Activated CD4-positive, alpha-beta memory T cell treated with anti-CD3 and anti-CD28 coated beads for 36 hours (primary cell): Measurements from ENCODE around the gene IKZF3. TPM values are rescaled to one million over a fixed set of nuclear protein-coding genes. Genes with fewer than 3 reads are reported as not detected.

Experiments
- CTCF ChIA-PET: fragments of 350-600 bp; sonication (Branson Sonifier 250); formaldehyde crosslinking; loops from one replicate; lab custom pipeline; 2021; ENCODE audit warnings: antibody characterized with exemption, inconsistent platforms; lab: Charles Lee
- POLR2A ChIA-PET: fragments of 350-600 bp; sonication (Branson Sonifier 250); formaldehyde crosslinking; loops from one replicate; lab custom pipeline; 2021; ENCODE audit warnings: antibody characterized with exemption; lab: Charles Lee
- DNase-seq: peaks from one replicate; pipeline ENCODE4 v3.0.0-alpha.2; 2020
- H3K27ac Mint-ChIP-seq: one replicate; pipeline ENCODE4 v1.8.0; 2021; ENCODE audit warnings: mixed read lengths
- H3K27me3 Mint-ChIP-seq: one replicate; pipeline ENCODE4 v1.8.0; 2021; ENCODE audit warnings: mixed read lengths
- H3K36me3 Mint-ChIP-seq: one replicate; pipeline ENCODE4 v1.8.0; 2021; ENCODE audit warnings: mixed read lengths
- H3K4me1 Mint-ChIP-seq: one replicate; pipeline ENCODE4 v1.8.0; 2021; ENCODE audit warnings: low read depth, mixed read lengths
- H3K4me3 Mint-ChIP-seq: one replicate; pipeline ENCODE4 v1.8.0; 2021; ENCODE audit warnings: mild to moderate bottlenecking, mixed read lengths
- H3K9me3 Mint-ChIP-seq: one replicate; pipeline ENCODE4 v1.8.0; 2021; ENCODE audit warnings: mixed read lengths
- intact Hi-C: fragments of 100-400 bp; cut with micrococcal nuclease; formaldehyde crosslinking; loops from one replicate; pipeline ENCODE4 v1.15.1; 2023
- total RNA-seq, 2 experiments: library from RNA; stranded (reverse); gene quantifications; one replicate each; pipeline ENCODE4 v1.2.3, GENCODE V29; 2021

Gene IKZF3
- total RNA-seq, 2 experiments from 2014 or later, result 51.2 to 52.0 TPM

DNA sequence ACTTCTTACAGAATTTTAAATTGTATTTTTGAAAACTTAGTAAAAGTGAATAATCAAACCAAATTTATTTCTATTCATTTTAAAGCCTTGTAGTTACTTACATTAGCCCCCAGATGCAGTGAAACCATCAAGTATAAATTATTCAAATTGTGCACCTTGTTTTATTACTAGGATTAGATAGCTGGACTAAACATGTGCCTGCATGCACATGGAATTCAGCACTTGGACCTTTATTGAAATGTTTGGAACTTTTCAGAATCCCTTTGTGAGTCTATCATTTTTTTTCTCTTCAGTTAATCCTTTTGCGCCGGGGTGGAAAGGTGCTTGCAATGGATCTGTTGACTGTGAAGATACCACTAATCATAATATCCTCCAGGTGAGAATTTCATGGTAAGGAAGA is 8.6 kb upstream of the IKZF3 start:
- H3K36me3 Mint-ChIP-seq, result no peaks in the 10 kb centered on the region
- intact Hi-C loops, result loop anchor here (1.0 kb wide), 1 partner anchor 108 kb away; the partner anchor contains the start of gene PSMD3
- H3K4me3 Mint-ChIP-seq, result no peak overlapping the region
- no peaks in the 10 kb centered on the region for H3K27me3 Mint-ChIP-seq
- peaks cover 16% of the 10 kb centered on the region for H3K4me1 Mint-ChIP-seq
- CTCF ChIA-PET, result interaction anchor here (0.6 to 3.1 kb wide), 19 partner anchors 10 to 251 kb away, joined by 3 to 41 read pairs (median 4); partner anchors contain the start of gene PSMD3
- no peaks in the 10 kb centered on the region for H3K9me3 Mint-ChIP-seq
- POLR2A ChIA-PET, result no interaction called here
- no peak for DNase-seq
- peak overlapping the region; percentile 49 for H3K27ac Mint-ChIP-seq

DNA sequence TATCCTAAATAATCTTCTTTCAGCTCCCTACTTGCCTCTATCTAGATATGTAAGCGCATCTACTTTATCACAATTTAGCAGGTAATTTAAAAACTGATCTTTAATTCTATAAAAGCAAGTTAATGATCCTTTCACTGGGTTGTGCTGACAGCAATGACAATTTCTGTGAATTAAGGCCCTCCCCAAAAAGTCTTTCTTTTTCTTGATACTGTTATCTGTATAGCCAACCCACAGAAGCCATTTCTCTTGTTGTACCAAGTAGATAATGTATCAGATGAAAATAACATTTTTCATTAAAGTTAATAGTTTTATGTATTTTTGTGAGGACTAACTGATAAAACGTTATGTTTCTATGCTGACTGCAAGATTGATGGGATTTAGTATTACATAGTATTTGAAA is 7.7 kb upstream of the IKZF3 start:
- DNase-seq, result no peak
- H3K36me3 Mint-ChIP-seq, result no peaks in the 10 kb centered on the region
- H3K27me3 Mint-ChIP-seq, result no peaks in the 10 kb centered on the region
- ChIA-PET CTCF (interaction anchor here (1.4 to 3.1 kb wide), 5 partner anchors 86 to 250 kb away, joined by 5 to 41 read pairs (median 8); partner anchors contain the start of gene PSMD3), POLR2A (no interaction called here)
- no peak overlapping the region for H3K27ac Mint-ChIP-seq
- H3K4me3 Mint-ChIP-seq, result no peak overlapping the region
- H3K4me1 Mint-ChIP-seq, result peaks cover 24% of the 10 kb centered on the region
- no peaks in the 10 kb centered on the region for H3K9me3 Mint-ChIP-seq
- intact Hi-C loops, result loop anchor here (1.0 kb wide), 1 partner anchor 108 kb away; the partner anchor contains the start of gene PSMD3

DNA sequence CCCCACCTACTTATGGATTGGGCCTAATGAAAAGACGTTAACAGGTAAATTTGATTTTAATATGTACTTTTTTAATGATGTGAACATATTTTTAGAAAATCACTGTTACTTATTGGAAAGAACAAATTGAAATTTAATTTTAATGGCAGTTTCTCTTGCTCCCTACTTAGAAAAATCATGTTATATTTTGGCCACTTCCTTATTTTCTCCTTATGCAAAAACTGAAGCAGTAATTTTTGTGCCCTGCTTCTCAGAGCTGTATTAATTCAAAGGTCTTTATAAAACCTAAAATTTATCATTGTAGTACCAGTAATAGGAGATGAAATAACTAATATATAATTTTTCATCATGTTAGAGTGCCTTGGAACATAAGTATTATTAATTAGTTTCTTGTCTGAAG is 6.7 kb upstream of the IKZF3 start:
- no peak overlapping the region for H3K4me3 Mint-ChIP-seq
- CTCF ChIA-PET, result interaction anchor here (1.4 to 3.1 kb wide), 2 partner anchors 109 to 249 kb away, joined by 5 to 41 read pairs; partner anchors contain the start of gene PSMD3
- no peaks in the 10 kb centered on the region for H3K36me3 Mint-ChIP-seq
- no peak for DNase-seq
- POLR2A ChIA-PET, result no interaction called here
- no peak overlapping the region for H3K27ac Mint-ChIP-seq
- no peaks in the 10 kb centered on the region for H3K9me3 Mint-ChIP-seq
- peaks cover 33% of the 10 kb centered on the region for H3K4me1 Mint-ChIP-seq
- intact Hi-C loops, result no loop called here
- H3K27me3 Mint-ChIP-seq, result no peaks in the 10 kb centered on the region

DNA sequence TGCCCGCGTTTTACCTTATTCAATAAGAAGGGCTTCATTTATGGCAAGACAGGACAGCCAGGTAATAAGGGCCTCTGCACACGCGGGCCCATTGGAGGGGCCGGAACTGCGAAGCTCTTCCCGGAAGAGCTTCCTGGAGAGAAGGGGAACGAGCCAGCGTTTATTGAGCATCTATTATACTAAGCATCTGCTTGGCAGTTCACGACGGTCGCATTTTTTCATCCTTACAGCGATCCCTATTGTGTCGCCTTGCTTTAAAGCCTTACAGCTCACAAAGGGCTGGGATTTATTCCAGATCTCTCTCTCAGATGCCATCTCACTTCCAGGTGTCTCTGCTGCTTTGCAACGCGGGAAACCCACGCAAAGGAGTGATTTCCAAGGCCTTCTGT is 4.4 kb upstream of the IKZF3 start:
- POLR2A ChIA-PET, result no interaction called here
- intact Hi-C loops, result loop anchor here (5.0 kb wide), 2 partner anchors 181 to 231 kb away; partner anchors contain the start of genes PGAP3 and STARD3
- Mint-ChIP-seq H3K27ac (peak overlapping the region; percentile 100), H3K27me3 (no peaks in the 10 kb centered on the region), H3K9me3 (no peaks in the 10 kb centered on the region), H3K36me3 (peaks cover 2% of the 10 kb centered on the region), H3K4me1 (peaks cover 48% of the 10 kb centered on the region), H3K4me3 (peak overlapping the region; percentile 79)
- DNase-seq, result no peak
- CTCF ChIA-PET, result interaction anchor here (0.7 to 1.1 kb wide), 4 partner anchors 91 to 145 kb away, joined by 3 to 5 read pairs (median 3); partner anchors contain the start of genes MIEN1 and PSMD3

DNA sequence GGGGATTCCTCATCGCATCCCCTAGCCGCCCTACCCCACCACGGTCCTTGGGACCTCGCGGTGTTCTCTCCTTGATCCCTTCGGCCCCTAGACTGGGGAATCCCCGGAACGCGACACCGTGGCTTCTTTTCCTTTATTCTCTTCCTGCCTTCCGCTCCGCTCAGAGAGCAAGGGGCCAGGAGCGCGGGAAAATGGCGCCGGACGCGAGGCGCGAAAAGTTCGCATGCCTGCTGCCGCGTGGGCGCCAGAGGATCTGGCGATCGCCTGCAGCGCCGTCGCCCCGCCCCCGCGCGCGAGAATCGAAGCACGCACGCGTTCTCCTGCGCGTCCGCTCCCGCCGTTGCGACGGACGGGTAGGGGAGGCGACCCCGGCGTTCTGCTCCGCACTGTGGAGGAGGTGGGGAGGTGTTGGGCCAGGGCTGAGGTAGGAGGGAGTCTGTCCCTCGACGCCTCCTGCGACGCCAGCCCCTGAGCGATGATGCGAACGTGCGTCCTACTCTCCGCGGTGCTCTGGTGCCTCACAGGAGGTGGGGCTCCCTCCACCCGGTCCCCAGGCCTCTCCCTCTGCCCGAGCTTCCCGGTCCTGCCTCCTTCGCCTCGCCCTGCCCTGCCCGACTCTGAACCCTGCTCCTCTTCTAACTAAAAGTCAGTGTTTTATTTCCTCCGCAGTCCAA is 3.9 kb upstream of the IKZF3 start, which contains the start of gene ZPBP2:
TSS of gene ZPBP2 (plus strand) at position 323 of the 674 bp plus-strand sequence. CDS start at position 476, 153 bp downstream.
- CTCF ChIA-PET, result interaction anchor here (0.7 to 1.1 kb wide), 8 partner anchors 24 to 145 kb away, joined by 3 to 5 read pairs (median 3); partner anchors contain the start of genes MIEN1 and PSMD3
- intact Hi-C loops, result loop anchor here (1.0 to 5.0 kb wide), 12 partner anchors 49 to 246 kb away; partner anchors contain the start of genes LRRC3C, MIEN1, ORMDL3 and PGAP3
- Mint-ChIP-seq H3K27me3 (no peaks in the 10 kb centered on the region), H3K27ac (peak within 1 kb of the TSS; percentile 100), H3K36me3 (peaks cover 5% of the 10 kb centered on the region), H3K4me1 (peaks cover 48% of the 10 kb centered on the region), H3K4me3 (peak within 1 kb of the TSS; percentile 79), H3K9me3 (no peaks in the 10 kb centered on the region)
- POLR2A ChIA-PET, result interaction anchor here (1.0 kb wide), 4 partner anchors 98 to 113 kb away, joined by 3 to 7 read pairs (median 4); partner anchors contain the start of gene PSMD3
- DNase-seq, result peak; percentile 77

DNA sequence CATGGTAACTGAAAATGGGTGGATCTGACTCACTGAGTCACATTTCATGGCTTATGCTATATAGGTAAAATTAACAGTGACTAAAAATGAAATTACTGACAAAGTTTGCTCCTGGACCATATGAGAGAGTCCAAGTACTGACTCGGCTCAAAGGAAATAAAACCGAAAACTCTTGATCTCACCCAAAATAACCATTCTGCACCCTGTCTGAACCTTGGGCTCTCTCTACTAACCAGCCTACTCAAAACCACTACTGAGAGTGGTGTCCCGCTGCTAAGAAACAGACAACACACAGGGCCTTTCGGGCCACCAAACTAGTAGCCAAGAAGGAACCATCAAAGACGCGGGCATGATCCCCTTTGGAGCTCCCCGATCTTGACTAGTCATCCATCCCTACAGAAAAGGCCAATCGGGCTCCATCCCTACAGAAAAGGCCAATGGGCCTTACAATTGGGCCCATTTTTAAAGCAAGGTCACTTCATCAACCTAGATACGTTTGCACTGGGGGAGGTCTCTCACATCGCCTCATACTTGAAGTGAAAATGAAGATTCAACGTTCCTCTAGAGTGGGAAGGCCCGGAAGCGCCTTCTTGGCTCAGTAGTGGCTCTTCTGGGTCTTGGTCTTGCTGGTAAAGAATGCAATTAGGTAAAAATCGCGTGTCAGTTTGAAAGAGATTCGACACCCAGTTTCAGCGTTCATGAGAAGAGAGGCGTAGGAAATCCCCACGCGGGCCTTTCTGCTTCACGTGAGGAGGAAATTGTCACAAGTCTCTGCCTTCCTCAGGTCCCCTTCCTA is 3.2 kb upstream of the IKZF3 start:
- POLR2A ChIA-PET, result interaction anchor here (0.8 to 1.0 kb wide), 5 partner anchors 74 to 113 kb away, joined by 3 to 7 read pairs (median 3); partner anchors contain the start of gene PSMD3
- Mint-ChIP-seq H3K27ac (peak overlapping the region; percentile 100), H3K4me1 (peaks cover 46% of the 10 kb centered on the region), H3K9me3 (no peaks in the 10 kb centered on the region), H3K27me3 (no peaks in the 10 kb centered on the region), H3K36me3 (peaks cover 5% of the 10 kb centered on the region), H3K4me3 (peak overlapping the region; percentile 79)
- intact Hi-C loops, result loop anchor here (1.0 to 5.0 kb wide), 12 partner anchors 48 to 245 kb away; partner anchors contain the start of genes LRRC3C, MIEN1, ORMDL3 and PGAP3
- CTCF ChIA-PET, result interaction anchor here (1.0 kb wide), 4 partner anchors 24 to 112 kb away, joined by 3 read pairs; no protein-coding TSS in a partner anchor
- peak; percentile 84 for DNase-seq

DNA sequence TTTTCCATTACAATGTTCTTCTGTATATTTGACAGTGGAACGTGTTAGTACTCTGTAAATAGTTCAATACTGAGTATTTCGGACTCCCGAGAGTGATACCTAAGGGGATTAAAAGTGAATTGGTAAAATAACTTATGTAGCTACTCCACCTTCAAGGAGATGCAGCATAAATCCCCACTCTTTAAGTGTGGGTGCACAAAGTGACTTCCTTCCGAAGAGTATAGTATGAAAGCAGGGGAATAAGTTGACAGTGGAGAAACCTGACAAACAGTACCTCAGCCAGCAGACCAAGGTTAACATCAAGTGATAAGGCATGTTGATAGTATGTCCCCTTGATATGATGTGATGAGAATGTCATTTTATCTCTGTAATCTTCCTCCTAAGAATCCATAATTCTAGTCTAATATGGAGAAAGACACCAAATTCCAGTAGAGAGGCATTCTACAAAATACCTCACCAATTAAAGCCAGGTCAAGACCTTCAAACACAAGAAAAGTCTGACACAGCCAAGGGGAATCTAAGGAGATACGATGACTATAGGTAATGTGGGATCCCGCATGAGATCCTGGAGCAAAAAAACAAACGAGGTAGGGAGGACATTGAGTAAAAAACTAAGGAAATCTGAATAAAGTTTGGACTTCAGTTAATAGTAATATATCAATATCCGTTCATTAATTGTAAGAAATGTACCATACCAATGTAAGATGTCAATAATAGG is 2.1 kb upstream of the IKZF3 start:
- ChIA-PET CTCF (interaction anchor here (0.7 to 2.7 kb wide), 4 partner anchors 96 to 215 kb away, joined by 3 to 16 read pairs (median 4); partner anchors contain the start of gene MIEN1), POLR2A (interaction anchor here (4.2 kb wide), 1 partner anchor 96 kb away, joined by 20 read pairs; no protein-coding TSS in a partner anchor)
- DNase-seq, result no peak
- intact Hi-C loops, result loop anchor here (2.0 to 5.0 kb wide), 4 partner anchors 61 to 229 kb away; partner anchors contain the start of genes LRRC3C, ORMDL3, PGAP3 and STARD3
- H3K4me1 Mint-ChIP-seq, result peaks cover 50% of the 10 kb centered on the region
- H3K27me3 Mint-ChIP-seq, result no peaks in the 10 kb centered on the region
- peak overlapping the region; percentile 84 for H3K27ac Mint-ChIP-seq
- H3K36me3 Mint-ChIP-seq, result peaks cover 5% of the 10 kb centered on the region
- H3K4me3 Mint-ChIP-seq, result peak overlapping the region; percentile 20
- no peaks in the 10 kb centered on the region for H3K9me3 Mint-ChIP-seq

DNA sequence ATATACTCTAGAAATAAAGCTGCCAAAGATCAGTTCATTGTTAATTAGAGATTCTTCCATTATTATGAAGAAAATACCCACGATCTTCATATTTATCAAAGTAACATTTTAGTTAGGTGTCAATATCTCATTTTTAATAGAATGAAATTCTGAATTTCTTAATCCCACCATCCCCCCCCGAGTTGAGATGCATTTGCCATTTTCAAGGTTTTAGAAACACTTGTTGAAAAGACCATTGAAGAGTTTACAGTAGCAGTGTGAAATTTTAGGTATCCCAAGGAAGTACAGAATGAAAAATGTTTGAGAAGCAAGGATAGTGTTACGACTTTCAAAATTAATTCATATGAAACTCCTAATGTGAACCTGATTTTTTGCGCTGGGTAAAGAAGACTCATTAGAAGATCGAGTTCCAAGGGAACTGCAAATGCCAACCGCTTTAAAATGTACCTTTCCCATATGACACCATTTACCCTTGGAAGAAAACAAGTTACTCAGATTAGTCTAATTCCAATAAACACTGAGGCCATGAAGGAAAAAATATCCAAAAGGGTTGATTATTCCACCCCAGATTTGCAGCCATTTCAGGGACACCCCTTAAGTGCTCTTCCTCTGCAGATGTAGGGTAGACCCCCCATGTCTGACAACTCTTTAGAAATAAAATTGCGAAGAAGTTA is 731 bp downstream of the IKZF3 start:
- ChIA-PET POLR2A (interaction anchor here (0.8 to 4.2 kb wide), 5 partner anchors 87 to 109 kb away, joined by 3 to 20 read pairs (median 13); no protein-coding TSS in a partner anchor), CTCF (interaction anchor here (0.7 to 2.8 kb wide), 16 partner anchors 11 to 242 kb away, joined by 3 to 16 read pairs (median 5); partner anchors contain the start of genes MIEN1 and PSMD3)
- intact Hi-C loops, result no loop called here
- H3K27ac Mint-ChIP-seq, result peak overlapping the region; percentile 84
- no peak for DNase-seq
- H3K4me1 Mint-ChIP-seq, result peaks cover 60% of the 10 kb centered on the region
- H3K27me3 Mint-ChIP-seq, result no peaks in the 10 kb centered on the region
- H3K9me3 Mint-ChIP-seq, result no peaks in the 10 kb centered on the region
- peaks cover 11% of the 10 kb centered on the region for H3K36me3 Mint-ChIP-seq
- peak overlapping the region; percentile 83 for H3K4me3 Mint-ChIP-seq

DNA sequence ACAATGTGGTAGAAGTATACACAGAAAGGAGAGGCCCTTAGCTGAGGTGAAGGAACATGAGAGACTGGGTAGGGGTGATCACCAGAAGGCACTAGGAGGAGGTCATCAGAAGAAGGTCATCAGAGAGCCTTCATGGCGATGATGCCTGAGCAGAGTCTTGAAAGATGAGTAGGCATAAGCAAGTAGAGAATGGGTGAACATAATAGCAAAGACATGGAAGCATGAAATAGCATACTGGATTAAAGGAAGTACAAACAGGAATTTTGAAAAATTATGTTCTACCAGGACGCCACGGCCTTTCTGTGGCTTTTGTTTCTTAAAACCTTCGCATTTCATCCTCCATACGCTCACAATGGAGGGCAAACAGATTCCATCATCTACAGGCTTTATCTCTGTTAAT is 2.9 kb downstream of the IKZF3 start:
- intact Hi-C loops, result no loop called here
- Mint-ChIP-seq H3K4me3 (peak overlapping the region; percentile 69), H3K36me3 (peaks cover 11% of the 10 kb centered on the region), H3K9me3 (no peaks in the 10 kb centered on the region), H3K4me1 (peaks cover 53% of the 10 kb centered on the region), H3K27ac (peak overlapping the region; percentile 84), H3K27me3 (no peaks in the 10 kb centered on the region)
- DNase-seq, result no peak
- ChIA-PET POLR2A (interaction anchor here (1.0 to 4.1 kb wide), 6 partner anchors 15 to 107 kb away, joined by 3 to 15 read pairs (median 6); no protein-coding TSS in a partner anchor), CTCF (interaction anchor here (1.2 to 3.0 kb wide), 4 partner anchors 13 to 239 kb away, joined by 3 to 10 read pairs (median 5); partner anchors contain the start of gene MIEN1)
